HG02798 (cell line): Measurements from ENCODE around the gene BTG2.
"Not testable (repeated sequence)": the region's sequence is repeated elsewhere in the genome, so short reads cannot be mapped to it uniquely, and the experiment has no call there.

Experiments used
- ATAC-seq: cut with Tn5 transposase; IDR thresholded peaks from one replicate; pipeline ENCODE4 v1.9.1; 2021; ENCODE audit warnings: mild to moderate bottlenecking; ENCODE audit not compliant: unreplicated experiment, poor library complexity

The BTG2 gene

GRCh38 chr1:203304919-203305808, at the start of gene BTG2:
BTG2 (plus strand) TSS chr1:203305519; CDS start chr1:203305607, 88 bp downstream.
- peak; percentile 77 for ATAC-seq

DNA sequence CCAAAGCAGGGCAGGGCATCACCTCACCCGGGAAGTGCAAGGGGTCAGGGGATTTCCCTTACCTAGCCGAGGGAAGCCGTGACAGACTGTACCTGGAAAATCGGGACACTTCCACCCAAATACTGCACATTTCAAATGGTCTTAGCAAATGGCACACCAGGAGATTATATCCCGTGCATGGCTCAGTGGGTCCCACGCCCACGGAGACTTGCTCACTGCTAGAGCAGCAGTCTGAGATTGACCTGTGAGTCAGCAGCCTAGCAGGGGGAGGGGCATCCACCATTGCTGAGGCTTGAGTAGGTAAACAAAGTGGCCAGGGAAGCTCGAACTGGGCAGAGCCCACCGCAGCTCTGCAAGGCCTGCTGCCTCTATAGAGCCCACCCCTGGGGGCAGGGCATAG, 48.7 kb upstream of the BTG2 start:
- ATAC-seq: not testable (repeated sequence)

- ATAC-seq: no peak
Measured at GRCh38 chr1:203263496-203263895, 41.8 kb upstream of the BTG2 start.

DNA sequence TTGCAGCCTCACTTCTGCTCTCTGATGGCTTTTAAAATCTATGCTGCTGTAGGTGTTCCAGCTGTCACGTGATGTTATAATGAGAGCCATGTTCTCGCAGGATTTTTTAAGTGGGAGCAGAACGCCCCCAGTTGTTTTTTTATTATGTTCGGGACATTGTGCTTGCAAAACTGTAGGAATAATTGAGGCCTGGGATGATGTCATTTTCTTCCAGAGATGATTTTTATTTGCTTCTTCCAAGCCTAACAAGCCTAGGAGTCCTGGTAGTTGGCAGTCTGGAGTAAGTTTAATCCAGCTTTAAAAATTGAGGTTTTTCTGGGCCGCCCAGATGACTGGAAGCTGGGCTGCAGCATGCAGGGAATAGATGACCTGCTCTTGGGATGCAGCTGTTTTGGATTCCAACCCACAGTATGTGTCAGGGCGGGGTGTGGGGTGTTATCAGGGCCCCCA, 41.2 kb upstream of the BTG2 start:
- ATAC-seq: no peak

- ATAC-seq: no peak
Measured at GRCh38 chr1:203265541-203265940, 39.8 kb upstream of the BTG2 start.

DNA sequence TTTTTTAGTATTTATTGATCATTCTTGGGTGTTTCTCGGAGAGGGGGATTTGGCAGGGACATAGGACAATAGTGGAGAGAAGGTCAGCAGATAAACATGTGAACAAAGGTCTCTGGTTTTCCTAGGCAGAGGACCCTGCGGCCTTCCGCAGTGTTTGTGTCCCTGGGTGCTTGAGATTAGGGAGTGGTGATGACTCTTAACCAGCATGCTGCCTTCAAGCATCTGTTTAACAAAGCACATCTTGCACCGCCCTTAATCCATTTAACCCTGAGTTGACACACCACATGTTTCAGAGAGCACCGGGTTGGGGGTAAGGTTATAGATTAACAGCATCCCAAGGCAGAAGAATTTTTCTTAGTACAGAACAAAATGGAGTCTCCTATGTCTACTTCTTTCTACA, 39.2 kb upstream of the BTG2 start:
- not testable (repeated sequence) for ATAC-seq

- peak; percentile 64 for ATAC-seq
Measured at GRCh38 chr1:203267347-203267846, 37.9 kb upstream of the BTG2 start.

DNA sequence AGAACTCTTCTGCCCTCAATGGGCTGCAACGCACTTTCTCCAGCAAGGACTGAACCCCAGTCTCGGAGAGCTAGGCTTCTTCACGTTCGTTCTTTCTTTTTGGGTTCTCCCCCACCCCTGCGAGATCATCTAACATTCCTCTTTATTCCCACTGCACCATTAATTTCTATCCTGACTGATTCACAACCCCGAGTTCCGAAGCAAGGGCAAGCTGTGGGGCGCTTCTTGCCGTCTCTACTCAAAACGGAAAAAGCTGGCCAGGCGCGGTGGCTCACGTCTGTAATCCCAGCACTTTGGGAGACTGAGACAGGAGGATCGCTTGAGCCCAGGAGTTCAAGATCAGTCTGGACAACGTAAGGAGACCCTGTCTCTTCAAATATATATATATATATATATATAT, 37.4 kb upstream of the BTG2 start:
- no peak for ATAC-seq

DNA sequence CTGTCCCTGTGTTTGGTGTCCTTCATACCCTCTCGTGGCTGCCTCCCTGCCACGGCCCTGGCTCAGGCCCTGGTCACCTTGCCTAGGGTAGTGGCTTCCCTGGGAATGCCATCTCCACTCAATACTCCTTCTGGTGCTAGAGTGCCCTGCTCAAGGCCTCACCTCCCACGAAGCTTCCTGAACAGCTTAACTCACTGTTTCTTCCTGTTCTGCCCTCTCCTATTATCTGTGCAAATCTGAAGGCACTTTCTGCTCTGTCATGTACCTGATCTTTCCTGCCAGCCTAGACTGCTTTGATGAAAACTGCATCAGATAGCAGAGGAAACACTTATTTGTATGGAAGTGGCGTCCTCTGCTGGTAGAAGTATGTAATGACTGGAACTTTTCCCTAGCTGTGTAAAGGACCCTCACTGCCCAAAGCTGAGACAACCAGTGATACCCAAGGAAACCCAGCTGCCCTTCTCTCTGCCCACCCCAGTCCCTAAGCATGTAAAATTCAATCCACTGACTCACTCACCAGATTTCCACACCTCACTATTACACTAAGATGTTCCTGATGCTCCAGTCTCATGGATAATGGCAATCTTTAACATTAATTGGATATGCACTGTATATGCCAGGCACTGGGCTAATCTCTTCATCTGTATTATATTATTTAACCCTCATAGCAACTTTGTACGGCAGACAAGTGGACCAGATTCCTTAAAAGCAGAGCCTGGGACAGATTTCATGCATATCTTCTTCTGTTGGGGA, 36.2 kb upstream of the BTG2 start:
- no peak for ATAC-seq

- ATAC-seq: no peak
Measured at GRCh38 chr1:203269654-203270020, 35.7 kb upstream of the BTG2 start.

- no peak for ATAC-seq
Measured at GRCh38 chr1:203270448-203270847, 34.9 kb upstream of the BTG2 start.

DNA sequence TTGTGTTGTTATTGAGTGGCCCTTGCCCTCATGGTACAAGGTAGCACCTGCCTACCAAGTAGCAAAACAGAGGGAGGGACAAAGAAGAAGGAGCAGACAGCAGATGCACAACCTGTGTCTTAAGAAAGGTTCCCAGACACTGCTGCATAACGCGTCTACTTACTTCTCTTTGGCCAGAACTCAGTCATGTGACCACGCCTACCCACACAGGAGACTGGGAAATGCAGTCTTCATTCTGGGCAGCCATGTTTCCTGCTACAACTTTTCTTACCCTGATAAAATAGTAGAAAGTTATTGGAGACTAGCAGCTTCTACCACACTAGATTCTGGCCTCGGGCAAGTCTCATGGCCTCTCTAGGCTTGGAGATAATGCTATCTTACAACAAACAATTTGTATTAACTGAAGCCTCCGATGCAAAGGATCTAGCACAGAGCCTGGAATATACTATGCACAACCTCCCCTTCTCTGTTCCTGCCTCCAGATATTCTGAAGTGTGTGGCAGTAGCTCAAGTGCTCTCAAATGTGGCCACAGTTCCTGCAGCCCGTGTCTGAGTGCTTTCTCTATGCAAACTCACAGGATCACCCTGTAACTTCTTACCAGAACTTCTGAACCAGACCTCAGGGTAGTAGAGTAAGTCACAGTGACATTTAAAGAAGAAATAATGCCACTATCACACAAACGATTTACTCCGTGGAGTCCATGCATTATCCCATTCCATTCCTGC, 34.1 kb upstream of the BTG2 start:
- ATAC-seq: peak; percentile 30

GRCh38 chr1:203271962-203272632, 33.2 kb upstream of the BTG2 start:
- no peak for ATAC-seq

DNA sequence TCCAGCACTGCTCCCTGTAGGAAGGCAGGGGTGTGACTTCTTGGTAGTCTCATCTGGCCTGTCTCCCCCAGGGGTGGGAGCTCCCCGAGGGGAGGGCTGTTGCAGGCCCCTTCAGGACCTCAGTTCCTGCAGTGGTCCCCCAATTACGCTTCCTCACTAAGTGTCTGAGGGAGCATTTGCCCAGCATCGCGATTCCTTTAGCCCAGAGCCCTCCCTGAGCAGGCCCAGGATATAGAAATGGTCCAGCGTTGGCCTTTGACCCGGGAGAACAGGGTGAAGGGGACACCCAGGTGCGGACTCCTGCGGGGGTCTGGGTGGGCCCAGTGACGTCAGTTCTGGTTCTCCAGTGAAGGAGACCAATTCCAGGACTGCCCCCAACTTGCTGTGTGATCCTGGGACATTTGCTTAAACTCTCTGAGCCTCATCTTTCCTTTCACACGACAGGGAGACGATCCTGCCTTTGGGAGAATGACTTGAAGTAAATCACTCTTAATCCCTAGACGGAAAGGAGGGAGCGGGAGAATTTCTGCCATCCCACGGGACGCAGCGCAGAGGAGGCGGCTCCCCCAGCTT, 32.6 kb upstream of the BTG2 start:
- ATAC-seq: no peak

DNA sequence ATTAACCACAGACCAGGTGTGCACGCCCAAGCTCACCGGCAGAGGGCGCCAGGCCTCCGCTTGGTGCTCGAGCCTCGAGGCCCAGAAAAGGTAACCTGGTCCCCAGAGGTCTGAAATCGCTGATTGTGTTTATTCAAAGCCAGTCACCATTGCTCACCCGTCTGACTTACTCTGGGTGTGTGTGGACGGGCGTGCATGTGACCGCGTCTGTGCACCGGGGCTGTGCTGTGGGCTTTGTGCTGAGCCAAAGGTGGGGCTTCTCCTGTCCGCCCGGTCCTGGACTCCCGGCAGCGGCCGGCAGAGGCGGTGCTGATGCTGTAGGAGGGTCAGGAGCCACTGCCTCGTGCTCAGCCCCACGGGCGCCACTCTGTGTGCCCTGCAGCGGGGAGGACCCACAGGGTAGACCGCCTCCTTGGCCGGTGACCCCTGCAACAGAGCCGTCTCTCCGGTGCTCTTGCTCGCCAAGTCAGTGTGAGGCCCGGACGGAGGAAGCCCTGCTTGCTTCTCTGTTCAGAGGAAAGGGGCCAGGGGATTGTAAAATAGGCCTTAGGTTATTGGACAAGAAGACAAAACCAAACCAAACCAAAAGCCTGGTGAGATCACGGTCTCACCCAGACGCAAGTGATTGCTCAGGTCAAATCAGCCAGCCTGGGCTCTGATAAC, 32.0 kb upstream of the BTG2 start:
- ATAC-seq: peak; percentile 71

DNA sequence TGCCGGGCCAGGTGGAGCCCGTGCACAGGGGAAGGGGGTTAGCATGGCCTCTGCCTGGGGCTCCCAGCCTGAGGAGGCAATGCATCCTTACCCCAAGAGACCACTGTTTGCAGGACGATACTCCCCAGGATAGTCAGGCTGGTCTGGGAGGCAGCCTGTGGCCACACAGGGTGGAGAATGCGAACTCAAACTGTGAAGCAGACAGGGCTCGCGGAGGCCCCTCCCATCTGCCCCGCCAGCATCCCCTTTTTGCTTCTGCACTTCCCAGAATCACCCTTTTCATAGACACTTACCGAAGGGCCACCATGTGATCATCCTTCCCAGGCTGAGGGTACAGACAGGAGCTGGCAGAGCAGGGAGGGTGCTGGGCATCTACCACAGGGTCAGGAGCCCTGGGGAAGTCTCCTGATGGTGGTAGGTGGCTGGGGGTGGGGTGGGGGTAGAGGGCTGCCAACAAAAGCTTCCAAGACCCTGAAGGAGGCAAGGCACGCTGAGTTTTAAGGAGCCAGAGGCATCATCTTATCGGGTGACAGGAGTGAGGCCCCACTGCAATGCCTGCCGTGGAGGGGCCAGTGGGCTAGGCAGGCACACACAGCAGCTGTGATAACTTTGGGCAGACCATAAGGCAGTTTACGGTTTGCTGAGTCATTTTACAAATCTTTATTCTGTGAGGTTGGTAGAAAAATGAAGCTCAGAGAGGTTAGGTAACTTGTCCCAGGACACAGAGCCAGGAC, 31.3 kb upstream of the BTG2 start:
- ATAC-seq: no peak

DNA sequence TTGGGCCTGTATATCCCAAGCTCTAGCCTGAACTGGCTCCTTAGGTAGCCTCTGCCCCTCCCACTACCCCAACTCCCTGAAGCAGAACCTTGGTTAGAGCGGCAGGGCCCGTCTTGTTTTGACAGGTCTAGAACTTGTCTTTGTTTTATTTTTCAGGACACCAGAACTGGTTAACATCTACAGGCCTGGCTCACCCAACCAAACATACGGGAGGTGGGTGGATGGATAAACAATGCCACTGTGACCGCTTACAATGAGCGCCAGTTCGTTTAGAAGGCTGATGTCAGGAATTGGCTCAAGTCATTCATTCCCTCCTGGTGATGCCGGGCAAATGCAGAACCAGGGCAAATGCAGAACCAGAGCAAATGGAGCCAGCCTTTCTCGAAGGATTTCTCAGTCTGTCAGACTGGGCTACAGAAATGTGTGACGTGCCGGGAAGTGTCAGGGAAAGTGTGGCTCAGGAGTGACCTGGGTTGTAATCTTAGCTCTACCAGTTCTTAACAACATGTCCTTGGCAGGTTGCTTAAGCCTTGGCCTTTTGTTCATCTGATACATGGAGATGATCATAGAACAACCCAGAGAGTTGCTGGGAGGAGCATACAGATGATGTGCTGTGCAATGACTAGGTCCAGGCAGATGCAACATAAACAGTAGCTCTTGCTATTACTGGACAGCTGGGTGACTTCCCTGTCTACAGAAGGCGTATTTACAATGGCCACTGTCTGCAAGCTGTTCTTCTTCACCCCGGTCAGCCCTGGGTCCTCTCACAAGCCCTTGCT, 30.5 kb upstream of the BTG2 start:
- ATAC-seq: no peak
